HEK293 (cell line): Measurements from ENCODE around the gene PC.
A peak's percentile ranks its signal among the peaks of the same experiment; 100 is the strongest.

Experiments used
- CTCF ChIA-PET: fragments of 350-600 bp; formaldehyde crosslinking; extraction: SDS; loops from one replicate; lab custom pipeline; 2021; ENCODE audit warnings: antibody characterized with exemption; lab: Yijun Ruan, JAX
- POLR2A ChIA-PET: fragments of 300-600 bp; formaldehyde crosslinking; extraction: SDS; loops from one replicate; lab custom pipeline; 2020; ENCODE audit warnings: antibody characterized with exemption, inconsistent platforms; lab: Yijun Ruan, JAX
- H3K27ac ChIP-seq: fragments of 200-500 bp; sonication (Bioruptor generic); 2 replicates; pipeline ENCODE4 v1.5.1; 2014; ENCODE audit warnings: low read depth, low read length, control low read depth, inconsistent platforms; ENCODE audit errors: extremely low read depth
- H3K36me3 ChIP-seq, 2 experiments: fragments of 200-500 bp in 1 of 2; sonication (Bioruptor generic) in 1 of 2; 1 replicate in 1 of 2; 2 replicates in 1 of 2; pipeline ENCODE4 v1.5.1; 2014 to 2017; ENCODE audit warnings: inconsistent platforms in 2 of 2, low read length in 2 of 2; ENCODE audit not compliant: control insufficient read depth in 2 of 2, insufficient read depth in 1 of 2
- H3K4me1 ChIP-seq: fragments of 200-500 bp; sonication (Bioruptor generic); 2 replicates; pipeline ENCODE4 v1.5.1; 2014; ENCODE audit warnings: mild to moderate bottlenecking, low read length, inconsistent platforms; ENCODE audit not compliant: control insufficient read depth, insufficient read depth
- H3K4me3 ChIP-seq: 2 replicates; pipeline ENCODE4 v1.5.1; 2011; ENCODE audit warnings: low read depth, mild to moderate bottlenecking, control low read depth, low read length, moderate library complexity
- H3K9me3 ChIP-seq: fragments of 200-500 bp; sonication (Bioruptor generic); 2 replicates; pipeline ENCODE4 v1.5.1; 2014; ENCODE audit warnings: low read depth, low read length, inconsistent platforms; ENCODE audit not compliant: control insufficient read depth, insufficient read depth
- GLIS1 ChIP-seq: fragments of 450-650 bp; formaldehyde crosslinking; IDR thresholded peaks from 2 replicates; pipeline ENCODE4 v1.5.1; 2016; ENCODE audit warnings: missing biosample characterization, missing genetic modification characterization
- HOXC10 ChIP-seq: sonication (generic); formaldehyde crosslinking; IDR thresholded peaks from 2 replicates; pipeline ENCODE4 v1.8.1; 2023; ENCODE audit warnings: mild to moderate bottlenecking, missing genetic modification reagents
- KLF1 ChIP-seq: fragments of 450-650 bp; formaldehyde crosslinking; IDR thresholded peaks from 2 replicates; pipeline ENCODE4 v1.5.1; 2016; ENCODE audit warnings: missing biosample characterization, missing genetic modification characterization
- OSR2 ChIP-seq: fragments of 450-650 bp; formaldehyde crosslinking; IDR thresholded peaks from 2 replicates; pipeline ENCODE4 v1.5.1; 2016; ENCODE audit warnings: missing biosample characterization, missing genetic modification characterization
- PRDM1 ChIP-seq: fragments of 450-650 bp; formaldehyde crosslinking; IDR thresholded peaks from 2 replicates; pipeline ENCODE4; 2016; ENCODE audit warnings: missing biosample characterization, missing genetic modification characterization
- REST ChIP-seq: fragments of 450-650 bp; formaldehyde crosslinking; IDR thresholded peaks from 2 replicates; pipeline ENCODE4 v1.5.1; 2016; ENCODE audit warnings: missing biosample characterization, missing genetic modification characterization
- ZBTB17 ChIP-seq: fragments of 450-650 bp; formaldehyde crosslinking; IDR thresholded peaks from 2 replicates; pipeline ENCODE4 v1.5.1; 2016; ENCODE audit warnings: missing biosample characterization, missing genetic modification characterization
- ZBTB20 ChIP-seq: fragments of 450-650 bp; formaldehyde crosslinking; IDR thresholded peaks from 2 replicates; pipeline ENCODE4 v1.5.1; 2016; ENCODE audit warnings: missing biosample characterization, missing genetic modification characterization
- ZFHX2 ChIP-seq: fragments of 450-650 bp; formaldehyde crosslinking; conservative IDR thresholded peaks from 2 replicates; pipeline ENCODE4 v1.5.1; 2016; ENCODE audit warnings: missing biosample characterization, missing genetic modification characterization
- ZIC2 ChIP-seq: fragments of 450-650 bp; formaldehyde crosslinking; IDR thresholded peaks from 2 replicates; pipeline ENCODE4 v1.5.1; 2016; ENCODE audit warnings: missing biosample characterization, missing genetic modification characterization
- ZNF16 ChIP-seq: fragments of 450-650 bp; formaldehyde crosslinking; IDR thresholded peaks from 2 replicates; pipeline ENCODE4 v1.5.1; 2016; ENCODE audit warnings: low read depth, missing biosample characterization, missing genetic modification characterization
- ZNF311 ChIP-seq: fragments of 450-650 bp; formaldehyde crosslinking; IDR thresholded peaks from 2 replicates; pipeline ENCODE4 v1.5.1; 2017; ENCODE audit warnings: missing biosample characterization, missing genetic modification characterization, borderline replicate concordance
- ZNF324 ChIP-seq: fragments of 450-650 bp; formaldehyde crosslinking; IDR thresholded peaks from 2 replicates; pipeline ENCODE4 v1.5.1; 2016; ENCODE audit warnings: missing biosample characterization, missing genetic modification characterization
- ZNF398 ChIP-seq: fragments of 450-650 bp; formaldehyde crosslinking; IDR thresholded peaks from 2 replicates; pipeline ENCODE4 v1.5.1; 2017; ENCODE audit warnings: missing biosample characterization, missing genetic modification characterization
- ZNF514 ChIP-seq: fragments of 450-650 bp; formaldehyde crosslinking; IDR thresholded peaks from 2 replicates; pipeline ENCODE4 v1.5.1; 2016; ENCODE audit warnings: missing biosample characterization, missing genetic modification characterization
- ZNF530 ChIP-seq: fragments of 450-650 bp; formaldehyde crosslinking; IDR thresholded peaks from 2 replicates; pipeline ENCODE4 v1.5.1; 2016; ENCODE audit warnings: low read depth, missing biosample characterization, missing genetic modification characterization
- ZNF544 ChIP-seq: fragments of 450-650 bp; formaldehyde crosslinking; IDR thresholded peaks from 2 replicates; pipeline ENCODE4 v1.5.0; 2017; ENCODE audit warnings: missing biosample characterization, missing genetic modification characterization
- ZNF629 ChIP-seq: fragments of 450-650 bp; formaldehyde crosslinking; IDR thresholded peaks from 2 replicates; pipeline ENCODE4 v1.5.1; 2017; ENCODE audit warnings: missing biosample characterization, missing genetic modification characterization
- ZNF660 ChIP-seq: fragments of 450-650 bp; IDR thresholded peaks from 2 replicates; pipeline ENCODE4 v1.5.1; 2018; ENCODE audit warnings: missing biosample characterization, mild to moderate bottlenecking, missing genetic modification characterization
- ZSCAN16 ChIP-seq: fragments of 450-650 bp; formaldehyde crosslinking; IDR thresholded peaks from 2 replicates; pipeline ENCODE4 v1.5.1; 2016; ENCODE audit warnings: missing biosample characterization, missing genetic modification characterization

Gene PC

DNA sequence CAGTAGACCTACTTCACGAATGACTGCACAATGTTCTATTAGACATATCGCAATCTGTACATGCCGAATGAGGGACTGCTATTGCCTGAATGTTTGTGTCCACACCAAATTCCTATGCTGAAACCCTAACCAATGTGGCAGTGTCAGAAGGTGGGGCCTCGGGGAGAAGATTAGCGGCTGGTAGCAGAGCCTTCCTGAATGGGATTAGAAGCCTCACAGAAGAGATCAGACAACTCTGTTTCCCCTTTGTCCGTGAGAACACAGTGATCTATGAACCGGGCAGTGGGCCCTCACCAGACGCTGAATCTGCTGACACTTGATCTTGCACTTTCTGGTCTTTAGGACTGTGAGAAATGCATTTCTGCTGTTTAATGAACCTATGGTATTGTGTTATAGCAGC, 68.2 kb downstream of the PC start:
- ChIA-PET POLR2A (no interaction called here), CTCF (interaction anchor here (0.6 kb wide), 1 partner anchor 187 kb away, joined by 4 read pairs; no protein-coding TSS in a partner anchor)
- no peak overlapping the region for H3K27ac ChIP-seq
- TF ChIP-seq ZSCAN16 (tag by site-specific recombination) (peak; percentile 84), PRDM1 (tag by site-specific recombination) (no peak)
- no peaks in the 10 kb centered on the region for H3K36me3 ChIP-seq
- H3K9me3 ChIP-seq, result no peaks in the 10 kb centered on the region
- no peaks in the 10 kb centered on the region for H3K4me1 ChIP-seq
- no peak overlapping the region for H3K4me3 ChIP-seq

- no peaks in the 10 kb centered on the region for H3K36me3 ChIP-seq
- ChIA-PET POLR2A (no interaction called here), CTCF (no interaction called here)
- no peak overlapping the region for H3K4me3 ChIP-seq
- H3K4me1 ChIP-seq, result no peaks in the 10 kb centered on the region
- H3K27ac ChIP-seq, result no peak overlapping the region
- H3K9me3 ChIP-seq, result no peaks in the 10 kb centered on the region
- TF ChIP-seq ZBTB20 (tag by site-specific recombination) (no peak), ZNF544 (tag by site-specific recombination) (no peak), ZNF324 (tag by site-specific recombination) (no peak), ZNF514 (tag by site-specific recombination) (no peak), GLIS1 (tag by site-specific recombination) (peak; percentile 53), HOXC10 (CRISPR knock-in tag) (no peak), ZSCAN16 (tag by site-specific recombination) (no peak), ZNF311 (tag by site-specific recombination) (no peak)
- TF ChIP-seq, all 188 proteins: peak for 1
Measured at GRCh38 chr11:66888282-66888681, 69.9 kb downstream of the PC start.

DNA sequence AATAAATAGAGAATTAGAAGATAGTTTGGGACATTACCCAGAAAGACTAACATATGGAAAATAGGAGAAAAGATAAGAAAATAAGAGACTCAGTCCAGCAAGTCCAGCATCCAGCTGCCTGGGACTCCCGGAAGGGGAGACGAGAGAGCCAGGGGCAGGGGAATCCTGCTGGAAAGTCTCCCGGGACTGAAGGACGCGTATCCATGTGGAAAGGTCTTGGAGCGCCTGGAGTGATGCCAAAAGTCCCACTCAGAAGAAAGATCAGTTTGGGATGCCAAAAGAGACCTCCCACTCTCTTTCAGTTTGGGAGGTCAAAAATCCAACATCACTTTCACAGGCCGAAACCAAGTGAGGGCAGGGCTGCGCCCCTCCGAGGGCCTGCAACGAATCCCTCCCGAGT, 70.7 kb downstream of the PC start:
- Histone ChIP-seq H3K36me3 (no peaks in the 10 kb centered on the region), H3K4me1 (no peaks in the 10 kb centered on the region), H3K9me3 (no peaks in the 10 kb centered on the region), H3K4me3 (no peak overlapping the region), H3K27ac (no peak overlapping the region)
- no peak for TF ChIP-seq ZNF629 (tag by site-specific recombination)
- POLR2A ChIA-PET, result no interaction called here
- CTCF ChIA-PET, result interaction anchor here (0.6 to 0.7 kb wide), 2 partner anchors 33 to 460 kb away, joined by 3 read pairs; no protein-coding TSS in a partner anchor

DNA sequence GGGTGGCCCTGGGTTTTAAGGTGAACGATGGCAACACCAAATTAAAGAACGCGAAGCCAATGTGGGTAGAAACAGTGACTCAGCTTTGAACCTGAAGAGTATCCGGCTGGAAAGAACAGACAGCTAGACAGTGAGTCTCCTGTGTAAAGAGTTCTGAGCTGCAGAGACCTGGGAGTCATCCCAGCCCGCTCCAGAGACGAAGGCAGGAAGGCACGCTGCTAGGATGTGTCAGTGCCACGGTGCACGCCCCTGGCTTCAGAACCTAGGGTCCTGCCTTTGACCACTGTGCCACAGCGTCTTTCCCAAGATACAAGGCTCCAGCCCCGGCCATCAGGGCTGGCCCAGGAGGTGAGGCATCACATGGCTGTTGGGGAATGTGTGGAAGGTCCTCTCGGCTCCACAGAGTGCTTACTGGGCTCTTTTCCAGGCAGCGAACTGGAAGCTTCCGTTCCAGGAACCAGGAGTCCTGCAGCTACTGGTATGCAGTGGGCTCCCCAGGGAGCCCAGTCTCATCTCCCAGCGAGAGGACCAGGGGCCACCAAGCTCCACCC, 71.4 kb downstream of the PC start:
- CTCF ChIA-PET, result interaction anchor here (0.7 to 1.0 kb wide), 2 partner anchors 34 to 135 kb away, joined by 3 read pairs; no protein-coding TSS in a partner anchor
- Histone ChIP-seq H3K9me3 (no peaks in the 10 kb centered on the region), H3K4me1 (no peaks in the 10 kb centered on the region), H3K27ac (no peak overlapping the region), H3K4me3 (no peak overlapping the region), H3K36me3 (no peaks in the 10 kb centered on the region)
- TF ChIP-seq GLIS1 (tag by site-specific recombination), result 0 out of 2 replicates have a peak, but pooled peaks have one; percentile 25
- no peak for TF ChIP-seq ZNF16 (tag by site-specific recombination)
- TF ChIP-seq ZBTB17, result no peak
- TF ChIP-seq ZIC2 (tag by site-specific recombination), result peak; percentile 11; the same call in 1 of the 2 replicates
- TF ChIP-seq ZNF660 (tag by site-specific recombination), result no peak
- TF ChIP-seq OSR2 (tag by site-specific recombination), result peak; percentile 78
- POLR2A ChIA-PET, result no interaction called here

DNA sequence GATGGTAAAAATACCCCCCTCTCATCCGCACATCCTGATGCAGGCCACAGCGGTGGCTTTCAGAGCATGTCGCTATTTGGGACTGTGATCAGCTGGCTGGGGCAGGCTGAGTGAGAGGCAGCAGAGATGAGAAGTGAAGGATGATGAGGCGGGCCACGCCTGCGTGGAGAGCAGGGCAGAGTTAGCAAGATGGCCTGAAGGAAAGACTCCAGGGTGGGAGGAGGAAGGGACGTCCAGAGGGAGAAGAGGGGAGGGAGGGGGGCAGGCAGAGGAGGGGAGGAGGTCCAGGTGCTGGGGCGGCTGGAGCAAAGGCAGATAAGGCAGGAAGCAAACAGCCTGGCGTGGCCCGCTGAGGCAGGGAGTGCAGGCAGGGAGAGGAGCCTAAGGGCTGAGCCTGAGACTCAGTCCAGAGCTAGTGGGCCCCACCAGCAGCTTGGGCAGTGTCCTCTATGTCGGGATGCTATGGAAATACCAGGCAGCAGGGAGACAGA, 72.2 kb downstream of the PC start:
- Histone ChIP-seq H3K4me3 (no peak overlapping the region), H3K4me1 (no peaks in the 10 kb centered on the region), H3K9me3 (no peaks in the 10 kb centered on the region), H3K36me3 (no peaks in the 10 kb centered on the region), H3K27ac (no peak overlapping the region)
- POLR2A ChIA-PET, result no interaction called here
- CTCF ChIA-PET, result interaction anchor here (0.6 to 1.0 kb wide), 2 partner anchors 14 to 135 kb away, joined by 3 read pairs; no protein-coding TSS in a partner anchor
- TF ChIP-seq KLF1 (peak; percentile 36; the same call in 1 of the 2 replicates), ZFHX2 (tag by site-specific recombination) (peak; percentile 18; the same call in 1 of the 2 replicates), ZNF530 (tag by site-specific recombination) (no peak), ZNF398 (tag by site-specific recombination) (0 out of 2 replicates have a peak, but pooled peaks have one; percentile 35), REST (tag by site-specific recombination) (no peak)
